GM23338 (cell line): ENCODE measurements around the gene PCDHA2.

ENCODE experiments used
- CREB1 ChIP-seq: fragments of 250-450 bp; sonication (Bioruptor Pico); IDR thresholded peaks from 2 replicates; pipeline ENCODE4 v1.5.0; 2020; ENCODE audit warnings: low read depth, mild to moderate bottlenecking, moderate library complexity
- EZH2 ChIP-seq: fragments of 200-600 bp; sonication (generic); IDR thresholded peaks from one replicate; pipeline ENCODE4 v1.8.0; 2017; ENCODE audit warnings: antibody characterized with exemption, mild to moderate bottlenecking, low read depth; ENCODE audit not compliant: unreplicated experiment
- EZH2phosphoT487 ChIP-seq: fragments of 200-600 bp; sonication (generic); IDR thresholded peaks from one replicate; pipeline ENCODE4 v1.8.1; 2018; ENCODE audit warnings: antibody characterized with exemption; ENCODE audit not compliant: unreplicated experiment
- JUNB ChIP-seq: IDR thresholded peaks from one replicate; pipeline ENCODE4 v1.6.1; 2016; ENCODE audit warnings: antibody characterized with exemption; ENCODE audit not compliant: unreplicated experiment
- NANOG ChIP-seq: IDR thresholded peaks from 2 replicates; pipeline ENCODE4 v1.6.1; 2016; ENCODE audit warnings: antibody characterized with exemption, borderline replicate concordance
- POLR2AphosphoS5 ChIP-seq: IDR thresholded peaks from 2 replicates; pipeline ENCODE4 v1.6.1; 2016; ENCODE audit warnings: antibody characterized with exemption, low read depth
- STAT1 ChIP-seq: IDR thresholded peaks from one replicate; pipeline ENCODE4 v1.6.1; 2016; ENCODE audit warnings: antibody characterized with exemption; ENCODE audit not compliant: unreplicated experiment
- ZNF331 ChIP-seq: fragments of 250-450 bp; sonication (Bioruptor Pico); IDR thresholded peaks from 2 replicates; pipeline ENCODE4 v1.5.0; 2020; ENCODE audit warnings: low read depth, mild to moderate bottlenecking, moderate library complexity
- TF ChIP-seq, protein P1 (sequence below), 2 experiments: fragments of 200-600 bp in 1 of 2; sonication (generic) in 1 of 2; conservative IDR thresholded peaks; 2 replicates each; pipeline versions ENCODE4 v1.5.1 to v1.6.1; 2016 to 2017; ENCODE audit warnings: antibody characterized with exemption in 2 of 2, low read depth in 2 of 2, mild to moderate bottlenecking in 2 of 2, moderate library complexity in 1 of 2
- TF ChIP-seq, protein P2 (sequence below): IDR thresholded peaks from one replicate; pipeline ENCODE4 v1.6.1; 2018; ENCODE audit warnings: antibody characterized with exemption; ENCODE audit not compliant: unreplicated experiment
- TF ChIP-seq, protein P3 (sequence below): IDR thresholded peaks from 2 replicates; pipeline ENCODE4 v1.6.1; 2016; ENCODE audit warnings: antibody characterized with exemption

DNA sequence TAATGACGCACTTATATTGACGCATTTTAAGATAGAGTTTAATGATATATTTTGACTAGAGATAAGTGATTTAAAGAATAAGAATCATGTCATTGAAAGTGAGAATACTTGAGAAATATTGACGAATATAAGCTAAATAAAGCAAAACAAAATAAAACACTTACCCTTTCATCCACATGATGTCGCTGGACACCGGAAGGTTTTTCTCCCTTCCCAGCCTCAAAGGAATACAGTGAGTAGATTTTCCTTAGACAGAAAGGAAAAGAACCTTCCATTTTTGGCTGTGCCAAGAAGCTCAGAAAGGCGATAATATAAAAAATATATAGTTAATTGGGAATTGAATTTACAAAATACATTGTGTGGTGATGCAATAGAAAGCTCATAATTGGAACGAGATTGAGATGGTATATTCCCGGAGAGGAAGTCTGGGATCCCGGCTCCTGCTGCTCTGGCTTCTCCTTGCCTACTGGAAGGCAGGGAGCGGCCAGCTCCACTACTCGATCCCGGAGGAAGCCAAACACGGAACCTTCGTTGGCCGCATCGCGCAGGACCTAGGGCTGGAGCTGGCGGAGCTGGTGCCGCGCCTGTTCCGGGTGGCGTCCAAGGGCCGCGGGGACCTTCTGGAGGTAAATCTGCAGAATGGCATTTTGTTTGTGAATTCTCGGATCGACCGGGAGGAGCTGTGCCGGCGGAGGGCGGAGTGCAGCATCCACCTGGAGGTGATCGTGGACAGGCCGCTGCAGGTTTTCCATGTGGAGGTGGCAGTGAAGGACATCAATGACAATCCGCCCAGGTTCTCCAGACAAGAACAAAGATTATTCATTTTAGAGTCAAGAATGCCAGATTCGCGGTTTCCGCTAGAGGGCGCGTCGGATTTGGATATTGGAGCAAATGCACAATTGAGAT, 27.0 kb downstream of the PCDHA2 start, which contains the start of gene PCDHA5:
- TF ChIP-seq POLR2AphosphoS5: no peak
- TF ChIP-seq, protein P1, sequence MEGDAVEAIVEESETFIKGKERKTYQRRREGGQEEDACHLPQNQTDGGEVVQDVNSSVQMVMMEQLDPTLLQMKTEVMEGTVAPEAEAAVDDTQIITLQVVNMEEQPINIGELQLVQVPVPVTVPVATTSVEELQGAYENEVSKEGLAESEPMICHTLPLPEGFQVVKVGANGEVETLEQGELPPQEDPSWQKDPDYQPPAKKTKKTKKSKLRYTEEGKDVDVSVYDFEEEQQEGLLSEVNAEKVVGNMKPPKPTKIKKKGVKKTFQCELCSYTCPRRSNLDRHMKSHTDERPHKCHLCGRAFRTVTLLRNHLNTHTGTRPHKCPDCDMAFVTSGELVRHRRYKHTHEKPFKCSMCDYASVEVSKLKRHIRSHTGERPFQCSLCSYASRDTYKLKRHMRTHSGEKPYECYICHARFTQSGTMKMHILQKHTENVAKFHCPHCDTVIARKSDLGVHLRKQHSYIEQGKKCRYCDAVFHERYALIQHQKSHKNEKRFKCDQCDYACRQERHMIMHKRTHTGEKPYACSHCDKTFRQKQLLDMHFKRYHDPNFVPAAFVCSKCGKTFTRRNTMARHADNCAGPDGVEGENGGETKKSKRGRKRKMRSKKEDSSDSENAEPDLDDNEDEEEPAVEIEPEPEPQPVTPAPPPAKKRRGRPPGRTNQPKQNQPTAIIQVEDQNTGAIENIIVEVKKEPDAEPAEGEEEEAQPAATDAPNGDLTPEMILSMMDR (conservative IDR thresholded peaks at IDR 0.05; ENCODE audit: low read depth in 2 of 2): peak; percentile 50 to 57
- TF ChIP-seq EZH2: no peak
- TF ChIP-seq JUNB: no peak
- no peak for TF ChIP-seq EZH2phosphoT487
- no peak for TF ChIP-seq STAT1
- TF ChIP-seq, protein P2, sequence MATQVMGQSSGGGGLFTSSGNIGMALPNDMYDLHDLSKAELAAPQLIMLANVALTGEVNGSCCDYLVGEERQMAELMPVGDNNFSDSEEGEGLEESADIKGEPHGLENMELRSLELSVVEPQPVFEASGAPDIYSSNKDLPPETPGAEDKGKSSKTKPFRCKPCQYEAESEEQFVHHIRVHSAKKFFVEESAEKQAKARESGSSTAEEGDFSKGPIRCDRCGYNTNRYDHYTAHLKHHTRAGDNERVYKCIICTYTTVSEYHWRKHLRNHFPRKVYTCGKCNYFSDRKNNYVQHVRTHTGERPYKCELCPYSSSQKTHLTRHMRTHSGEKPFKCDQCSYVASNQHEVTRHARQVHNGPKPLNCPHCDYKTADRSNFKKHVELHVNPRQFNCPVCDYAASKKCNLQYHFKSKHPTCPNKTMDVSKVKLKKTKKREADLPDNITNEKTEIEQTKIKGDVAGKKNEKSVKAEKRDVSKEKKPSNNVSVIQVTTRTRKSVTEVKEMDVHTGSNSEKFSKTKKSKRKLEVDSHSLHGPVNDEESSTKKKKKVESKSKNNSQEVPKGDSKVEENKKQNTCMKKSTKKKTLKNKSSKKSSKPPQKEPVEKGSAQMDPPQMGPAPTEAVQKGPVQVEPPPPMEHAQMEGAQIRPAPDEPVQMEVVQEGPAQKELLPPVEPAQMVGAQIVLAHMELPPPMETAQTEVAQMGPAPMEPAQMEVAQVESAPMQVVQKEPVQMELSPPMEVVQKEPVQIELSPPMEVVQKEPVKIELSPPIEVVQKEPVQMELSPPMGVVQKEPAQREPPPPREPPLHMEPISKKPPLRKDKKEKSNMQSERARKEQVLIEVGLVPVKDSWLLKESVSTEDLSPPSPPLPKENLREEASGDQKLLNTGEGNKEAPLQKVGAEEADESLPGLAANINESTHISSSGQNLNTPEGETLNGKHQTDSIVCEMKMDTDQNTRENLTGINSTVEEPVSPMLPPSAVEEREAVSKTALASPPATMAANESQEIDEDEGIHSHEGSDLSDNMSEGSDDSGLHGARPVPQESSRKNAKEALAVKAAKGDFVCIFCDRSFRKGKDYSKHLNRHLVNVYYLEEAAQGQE: no peak
- TF ChIP-seq NANOG: no peak
- no peak for TF ChIP-seq ZNF331 (CRISPR knock-in tag)
- no peak for TF ChIP-seq CREB1 (CRISPR knock-in tag)
- TF ChIP-seq, protein P3, sequence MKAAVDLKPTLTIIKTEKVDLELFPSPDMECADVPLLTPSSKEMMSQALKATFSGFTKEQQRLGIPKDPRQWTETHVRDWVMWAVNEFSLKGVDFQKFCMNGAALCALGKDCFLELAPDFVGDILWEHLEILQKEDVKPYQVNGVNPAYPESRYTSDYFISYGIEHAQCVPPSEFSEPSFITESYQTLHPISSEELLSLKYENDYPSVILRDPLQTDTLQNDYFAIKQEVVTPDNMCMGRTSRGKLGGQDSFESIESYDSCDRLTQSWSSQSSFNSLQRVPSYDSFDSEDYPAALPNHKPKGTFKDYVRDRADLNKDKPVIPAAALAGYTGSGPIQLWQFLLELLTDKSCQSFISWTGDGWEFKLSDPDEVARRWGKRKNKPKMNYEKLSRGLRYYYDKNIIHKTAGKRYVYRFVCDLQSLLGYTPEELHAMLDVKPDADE: no peak
